Measurements from ENCODE around the gene ABCF2. TPM values are rescaled to one million over a fixed set of nuclear protein-coding genes. Genes with fewer than 3 reads are reported as not detected.

Gene ABCF2
- total RNA-seq (2013): 19.4 TPM
- polyA plus RNA-seq: 10 to 100 TPM; 18.0 to 22.0 (median 21.1) TPM
- 15.7 and 22.6 TPM in 2 replicates for polyA minus RNA-seq
- 2.5 to 16.5 (median 9.5) reads per million in 11 experiments for total RNA-seq

DNA sequence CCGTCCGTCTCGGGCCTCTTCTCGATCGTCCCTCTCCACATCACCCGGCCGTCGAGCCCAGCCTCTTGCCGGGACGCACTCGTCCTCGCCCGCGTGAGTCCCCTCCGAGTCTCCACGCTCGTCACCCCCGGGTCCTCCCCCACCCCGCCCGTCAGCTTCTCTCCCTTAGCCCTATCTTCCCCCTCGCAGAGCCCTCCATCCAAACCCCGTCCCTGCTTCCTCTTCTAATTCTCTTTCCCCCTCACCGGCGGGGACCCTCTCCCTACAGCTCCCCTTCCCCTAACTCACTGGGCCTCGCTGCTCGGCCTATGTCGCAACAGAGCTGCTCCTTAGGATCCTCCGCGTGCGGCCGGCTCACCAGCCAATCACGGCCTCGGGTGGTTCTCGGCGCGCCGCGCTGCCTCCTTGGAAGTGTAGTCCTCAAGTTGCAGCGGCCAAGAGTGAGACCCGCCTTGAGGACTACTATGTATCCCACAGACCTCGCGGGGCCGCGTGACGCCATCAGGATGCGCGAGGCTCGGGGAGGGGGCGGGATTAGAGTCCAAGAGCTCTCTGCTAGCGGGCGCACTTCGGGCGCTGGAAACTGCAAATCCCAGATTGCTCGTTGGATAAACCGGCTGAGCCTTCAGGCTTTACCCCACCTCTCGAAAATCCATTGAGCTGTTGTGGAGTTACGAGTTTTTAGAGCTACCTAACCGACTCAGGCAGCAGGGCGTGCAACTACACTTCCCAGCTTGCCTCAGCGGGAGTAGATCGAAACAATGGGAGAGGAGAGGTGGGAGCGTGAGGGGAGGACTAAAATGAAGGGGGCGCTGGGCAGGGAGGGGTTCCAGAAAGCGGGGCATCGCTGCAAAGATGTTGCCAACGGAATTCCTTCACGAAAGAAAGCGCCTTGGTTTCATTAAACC is at the start of gene ABCF2:
Gene ABCF2 (minus strand): TSS at position 331 of the 908 bp plus-strand sequence. CDS start 747 bp downstream, outside the sequence.
- peaks cover 0 to 3% (median 1%) of the 10 kb centered on the region in 3 donors for H3K27me3 Mint-ChIP-seq (ENCODE audit: low read depth in 3 of 3)
- peak within 1 kb of the TSS; percentile 90 to 97 (median 93) for H3K27ac Mint-ChIP-seq
- peak within 1 kb of the TSS; percentile 47 to 94 (median 66) for H3K4me3 ChIP-seq (replicated peaks in 1 of 3; ENCODE audit: low read depth in 2 of 3, low read length in 3 of 3)
- 0% methylated on average over 59 of the region's 68 CpGs for WGBS (ENCODE audit: insufficient coverage)
- H3K9me3 Mint-ChIP-seq: no peaks in the 10 kb centered on the region
- peaks cover 34% of the 10 kb centered on the region for H3K4me1 Mint-ChIP-seq
- peak within 1 kb of the TSS; percentile 100 for H2AFZ ChIP-seq (ENCODE audit: insufficient read depth, low read depth, low read length, poor library complexity, severe bottlenecking)
- TF ChIP-seq, protein P1, sequence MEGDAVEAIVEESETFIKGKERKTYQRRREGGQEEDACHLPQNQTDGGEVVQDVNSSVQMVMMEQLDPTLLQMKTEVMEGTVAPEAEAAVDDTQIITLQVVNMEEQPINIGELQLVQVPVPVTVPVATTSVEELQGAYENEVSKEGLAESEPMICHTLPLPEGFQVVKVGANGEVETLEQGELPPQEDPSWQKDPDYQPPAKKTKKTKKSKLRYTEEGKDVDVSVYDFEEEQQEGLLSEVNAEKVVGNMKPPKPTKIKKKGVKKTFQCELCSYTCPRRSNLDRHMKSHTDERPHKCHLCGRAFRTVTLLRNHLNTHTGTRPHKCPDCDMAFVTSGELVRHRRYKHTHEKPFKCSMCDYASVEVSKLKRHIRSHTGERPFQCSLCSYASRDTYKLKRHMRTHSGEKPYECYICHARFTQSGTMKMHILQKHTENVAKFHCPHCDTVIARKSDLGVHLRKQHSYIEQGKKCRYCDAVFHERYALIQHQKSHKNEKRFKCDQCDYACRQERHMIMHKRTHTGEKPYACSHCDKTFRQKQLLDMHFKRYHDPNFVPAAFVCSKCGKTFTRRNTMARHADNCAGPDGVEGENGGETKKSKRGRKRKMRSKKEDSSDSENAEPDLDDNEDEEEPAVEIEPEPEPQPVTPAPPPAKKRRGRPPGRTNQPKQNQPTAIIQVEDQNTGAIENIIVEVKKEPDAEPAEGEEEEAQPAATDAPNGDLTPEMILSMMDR (IDR thresholded peaks at IDR 0.05): no peak
- H3K27ac ChIP-seq (ENCODE audit: low read depth in 1 of 2, low read length in 2 of 2): peak within 1 kb of the TSS; percentile 51 to 85
- peaks cover 28 to 30% of the 10 kb centered on the region in 2 donors for H3K36me3 ChIP-seq (replicated peaks in 1 of 2; ENCODE audit: control insufficient read depth in 1 of 2, insufficient read depth in 2 of 2, low read length in 2 of 2)
- intact Hi-C loops (cut with micrococcal nuclease): loop anchor here (2.0 to 10.0 kb wide), 3 partner anchors 16 to 288 kb away; partner anchors contain the start of gene RHEB (in 1 of the 2)
- H3K4me2 ChIP-seq (replicated peaks; ENCODE audit: extremely low read depth, low read length, poor library complexity, severe bottlenecking): peak within 1 kb of the TSS; percentile 97
- H3K27me3 ChIP-seq (ENCODE audit: control insufficient read depth in 2 of 2, insufficient read depth in 2 of 2, low read length in 2 of 2): no peaks in the 10 kb centered on the region
- H3K9me3 ChIP-seq (replicated peaks in 1 of 2; ENCODE audit: control insufficient read depth in 1 of 2, insufficient read depth in 1 of 2, low read length in 2 of 2): no peaks in the 10 kb centered on the region
- no peaks in the 10 kb centered on the region for H4K20me1 ChIP-seq (ENCODE audit: insufficient read depth, low read length)
- DNase-seq: peak; percentile 97 to 98 (median 98)
- peak within 1 kb of the TSS; percentile 93 to 96 for H3K4me3 Mint-ChIP-seq
- peaks cover 29 to 34% of the 10 kb centered on the region in 2 donors for H3K4me1 ChIP-seq (ENCODE audit: control insufficient read depth in 1 of 2, insufficient read depth in 2 of 2, low read length in 2 of 2)
- peaks cover 19% of the 10 kb centered on the region for H3K79me2 ChIP-seq (ENCODE audit: insufficient read depth, low read length)
- H3K36me3 Mint-ChIP-seq: peaks cover 32 to 33% of the 10 kb centered on the region in 2 donors
- H3K9ac ChIP-seq (ENCODE audit: insufficient read depth, low read length, poor library complexity, severe bottlenecking): peak within 1 kb of the TSS; percentile 71

DNA sequence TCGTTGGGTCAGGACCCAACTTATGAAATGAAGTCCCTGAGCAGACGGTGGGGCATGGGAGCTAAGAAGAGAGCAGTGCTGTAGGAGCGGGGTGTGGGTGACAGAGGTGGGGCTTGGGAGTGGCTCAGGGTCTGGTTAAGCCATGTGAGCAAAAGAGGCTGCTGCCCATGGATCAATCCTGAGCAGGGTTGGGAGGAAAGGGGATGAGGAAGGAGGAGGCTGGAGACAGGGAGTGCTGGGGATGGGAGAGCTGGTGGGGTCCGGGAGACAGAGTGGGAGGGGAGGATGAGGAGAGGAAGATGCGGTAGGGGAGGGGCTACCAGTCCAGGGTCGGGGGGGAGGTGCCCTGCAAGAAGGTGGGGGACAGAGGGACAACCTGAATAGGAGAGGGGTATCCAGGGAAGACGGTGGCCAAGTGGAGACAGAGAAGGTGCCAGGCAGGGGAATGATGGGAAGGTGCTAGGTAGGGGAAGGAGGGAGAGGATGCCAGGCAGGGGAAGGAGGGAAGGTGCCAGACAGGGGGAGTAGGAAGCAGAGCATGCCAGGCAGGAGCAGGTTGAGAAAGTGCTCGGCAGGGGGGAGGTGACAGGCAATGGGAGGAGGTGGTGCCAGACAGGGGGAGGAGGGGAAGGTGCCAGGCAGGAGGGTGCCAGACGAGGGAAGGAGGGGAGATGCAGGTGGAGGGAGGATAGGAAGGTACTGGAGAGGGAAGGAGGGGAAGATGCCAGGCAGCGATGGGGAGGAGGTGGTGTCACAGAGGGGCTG is 49.0 kb upstream of the ABCF2 start:
- Histone ChIP-seq H3K27me3 (ENCODE audit: control insufficient read depth in 2 of 2, insufficient read depth in 2 of 2, low read length in 2 of 2) (no peaks in the 10 kb centered on the region), H2AFZ (ENCODE audit: insufficient read depth, low read depth, low read length, poor library complexity, severe bottlenecking) (no peak overlapping the region), H3K4me2 (replicated peaks; ENCODE audit: extremely low read depth, low read length, poor library complexity, severe bottlenecking) (peak overlapping the region; percentile 84), H3K9ac (ENCODE audit: insufficient read depth, low read length, poor library complexity, severe bottlenecking) (peak overlapping the region; percentile 59), H3K36me3 (replicated peaks in 1 of 2; ENCODE audit: control insufficient read depth in 1 of 2, insufficient read depth in 2 of 2, low read length in 2 of 2) (no peaks in the 10 kb centered on the region), H3K9me3 (replicated peaks in 1 of 2; ENCODE audit: control insufficient read depth in 1 of 2, insufficient read depth in 1 of 2, low read length in 2 of 2) (no peaks in the 10 kb centered on the region), H3K4me3 (replicated peaks in 1 of 3; ENCODE audit: low read depth in 2 of 3, low read length in 3 of 3) (peak overlapping the region; percentile 42 to 79 (median 46)), H3K27ac (ENCODE audit: low read depth in 1 of 2, low read length in 2 of 2) (peak overlapping the region in 1 of 2 donors; percentile 42), H3K79me2 (ENCODE audit: insufficient read depth, low read length) (peaks cover 16% of the 10 kb centered on the region), H3K4me1 (ENCODE audit: control insufficient read depth in 1 of 2, insufficient read depth in 2 of 2, low read length in 2 of 2) (peaks cover 62 to 64% of the 10 kb centered on the region in 2 donors), H4K20me1 (ENCODE audit: insufficient read depth, low read length) (peaks cover 18% of the 10 kb centered on the region)
- TF ChIP-seq, protein P1 (IDR thresholded peaks at IDR 0.05): no peak
- WGBS (ENCODE audit: insufficient coverage): 35% methylated on average over 10 of the region's 10 CpGs
- Mint-ChIP-seq H3K4me1 (peaks cover 61% of the 10 kb centered on the region), H3K27ac (peak overlapping the region in 3 of 7 donors; percentile 32 to 71 (median 54)), H3K4me3 (peak overlapping the region; percentile 75 to 90), H3K27me3 (ENCODE audit: low read depth in 3 of 3) (peaks cover 3 to 13% (median 11%) of the 10 kb centered on the region in 3 donors), H3K36me3 (peaks cover 4 to 21% of the 10 kb centered on the region in 2 donors), H3K9me3 (no peaks in the 10 kb centered on the region)
- no peak for DNase-seq
- intact Hi-C loops (cut with micrococcal nuclease): no loop called here

Data from CD14-positive monocyte (primary cell).